ENCODE results near the gene CYREN. TPM values are rescaled to one million over a fixed set of nuclear protein-coding genes. Genes with fewer than 3 reads are reported as not detected.

Gene CYREN
- total and polyA plus RNA-seq, 2 experiments from 2014 or later: 22.7 to 70.6 TPM

DNA sequence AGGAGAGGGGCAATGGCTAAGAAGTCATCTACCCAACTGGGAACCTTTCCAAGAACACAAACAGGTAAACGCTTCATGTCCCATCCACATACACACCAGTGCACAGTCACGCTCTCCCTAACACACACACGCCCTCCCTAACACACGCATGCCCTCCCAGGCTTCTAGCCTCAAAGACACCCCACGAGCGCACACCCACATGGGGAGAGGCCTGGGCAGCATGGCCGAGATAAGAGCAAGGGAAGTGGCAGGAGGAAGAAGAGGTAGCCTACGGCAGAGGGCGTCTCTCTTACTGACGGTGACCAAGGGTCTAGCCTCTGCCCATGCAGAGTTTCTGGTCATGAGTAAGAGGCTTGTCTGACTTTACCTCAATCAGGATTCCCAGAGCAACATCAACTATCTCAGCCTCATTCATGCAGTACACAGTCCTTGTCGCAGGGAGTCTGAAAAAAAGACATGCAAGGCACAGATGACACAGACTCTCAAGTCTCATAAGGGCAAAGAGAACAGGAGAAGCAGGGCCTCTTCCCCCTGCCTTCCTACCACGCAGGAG is 3.1 kb downstream of the CYREN start (continued):
- TF ChIP-seq, protein P1, sequence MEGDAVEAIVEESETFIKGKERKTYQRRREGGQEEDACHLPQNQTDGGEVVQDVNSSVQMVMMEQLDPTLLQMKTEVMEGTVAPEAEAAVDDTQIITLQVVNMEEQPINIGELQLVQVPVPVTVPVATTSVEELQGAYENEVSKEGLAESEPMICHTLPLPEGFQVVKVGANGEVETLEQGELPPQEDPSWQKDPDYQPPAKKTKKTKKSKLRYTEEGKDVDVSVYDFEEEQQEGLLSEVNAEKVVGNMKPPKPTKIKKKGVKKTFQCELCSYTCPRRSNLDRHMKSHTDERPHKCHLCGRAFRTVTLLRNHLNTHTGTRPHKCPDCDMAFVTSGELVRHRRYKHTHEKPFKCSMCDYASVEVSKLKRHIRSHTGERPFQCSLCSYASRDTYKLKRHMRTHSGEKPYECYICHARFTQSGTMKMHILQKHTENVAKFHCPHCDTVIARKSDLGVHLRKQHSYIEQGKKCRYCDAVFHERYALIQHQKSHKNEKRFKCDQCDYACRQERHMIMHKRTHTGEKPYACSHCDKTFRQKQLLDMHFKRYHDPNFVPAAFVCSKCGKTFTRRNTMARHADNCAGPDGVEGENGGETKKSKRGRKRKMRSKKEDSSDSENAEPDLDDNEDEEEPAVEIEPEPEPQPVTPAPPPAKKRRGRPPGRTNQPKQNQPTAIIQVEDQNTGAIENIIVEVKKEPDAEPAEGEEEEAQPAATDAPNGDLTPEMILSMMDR (conservative IDR thresholded peaks at IDR 0.05; ENCODE audit: low read depth in 2 of 2): no peak
- TF ChIP-seq, protein P2, sequence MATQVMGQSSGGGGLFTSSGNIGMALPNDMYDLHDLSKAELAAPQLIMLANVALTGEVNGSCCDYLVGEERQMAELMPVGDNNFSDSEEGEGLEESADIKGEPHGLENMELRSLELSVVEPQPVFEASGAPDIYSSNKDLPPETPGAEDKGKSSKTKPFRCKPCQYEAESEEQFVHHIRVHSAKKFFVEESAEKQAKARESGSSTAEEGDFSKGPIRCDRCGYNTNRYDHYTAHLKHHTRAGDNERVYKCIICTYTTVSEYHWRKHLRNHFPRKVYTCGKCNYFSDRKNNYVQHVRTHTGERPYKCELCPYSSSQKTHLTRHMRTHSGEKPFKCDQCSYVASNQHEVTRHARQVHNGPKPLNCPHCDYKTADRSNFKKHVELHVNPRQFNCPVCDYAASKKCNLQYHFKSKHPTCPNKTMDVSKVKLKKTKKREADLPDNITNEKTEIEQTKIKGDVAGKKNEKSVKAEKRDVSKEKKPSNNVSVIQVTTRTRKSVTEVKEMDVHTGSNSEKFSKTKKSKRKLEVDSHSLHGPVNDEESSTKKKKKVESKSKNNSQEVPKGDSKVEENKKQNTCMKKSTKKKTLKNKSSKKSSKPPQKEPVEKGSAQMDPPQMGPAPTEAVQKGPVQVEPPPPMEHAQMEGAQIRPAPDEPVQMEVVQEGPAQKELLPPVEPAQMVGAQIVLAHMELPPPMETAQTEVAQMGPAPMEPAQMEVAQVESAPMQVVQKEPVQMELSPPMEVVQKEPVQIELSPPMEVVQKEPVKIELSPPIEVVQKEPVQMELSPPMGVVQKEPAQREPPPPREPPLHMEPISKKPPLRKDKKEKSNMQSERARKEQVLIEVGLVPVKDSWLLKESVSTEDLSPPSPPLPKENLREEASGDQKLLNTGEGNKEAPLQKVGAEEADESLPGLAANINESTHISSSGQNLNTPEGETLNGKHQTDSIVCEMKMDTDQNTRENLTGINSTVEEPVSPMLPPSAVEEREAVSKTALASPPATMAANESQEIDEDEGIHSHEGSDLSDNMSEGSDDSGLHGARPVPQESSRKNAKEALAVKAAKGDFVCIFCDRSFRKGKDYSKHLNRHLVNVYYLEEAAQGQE (IDR thresholded peaks at IDR 0.05; ENCODE audit: unreplicated experiment): no peak
- no peak for TF ChIP-seq POLR2AphosphoS5 (IDR thresholded peaks at IDR 0.05; ENCODE audit: low read depth)

DNA sequence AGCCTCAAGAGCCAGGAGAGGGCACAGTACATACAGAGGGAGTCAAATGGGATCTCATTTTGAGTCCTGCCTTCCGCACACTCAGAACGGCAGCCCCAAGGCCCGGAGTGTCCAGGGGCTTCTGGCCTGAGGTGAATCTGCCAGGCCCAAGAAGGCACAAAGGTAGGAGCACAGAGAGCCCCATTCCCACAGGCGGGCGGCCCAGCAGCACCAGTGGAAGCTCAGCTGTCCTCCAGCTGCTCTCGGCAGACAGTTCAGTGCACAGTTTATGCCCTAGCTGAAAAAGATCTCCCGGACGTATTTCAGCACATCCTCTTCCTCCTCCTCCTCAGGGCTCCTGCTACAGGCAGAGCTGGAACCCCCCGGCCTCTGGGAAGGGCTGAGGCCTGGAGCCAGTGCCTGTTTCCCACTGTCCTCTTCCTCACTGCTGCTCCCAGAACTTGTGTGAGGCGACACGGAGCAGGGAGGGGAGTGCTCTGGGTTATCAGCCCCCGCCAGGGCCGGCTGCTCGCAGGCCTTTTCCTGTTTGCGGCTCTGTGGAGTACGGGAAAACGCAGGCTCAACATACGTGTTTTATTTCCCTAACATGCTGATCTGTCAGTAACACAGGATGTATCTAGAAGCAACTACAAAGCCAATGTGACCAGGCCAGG is 4.0 kb downstream of the CYREN start:
- Histone ChIP-seq H3K4me2 (no peak overlapping the region), H3K27me3 (ENCODE audit: insufficient read depth) (no peaks in the 10 kb centered on the region), H4K20me1 (replicated peaks; ENCODE audit: insufficient read depth) (peaks cover 4% of the 10 kb centered on the region; the same call in 1 of the 2 replicates), H3K4me1 (ENCODE audit: insufficient read depth) (peaks cover 17% of the 10 kb centered on the region), H2AFZ (no peak overlapping the region), H3K27ac (ENCODE audit: low read depth) (no peak overlapping the region), H3F3A (replicated peaks; ENCODE audit: low read depth) (peaks cover 2% of the 10 kb centered on the region; the same call in 1 of the 2 replicates), H3K9me2 (ENCODE audit: insufficient read depth) (peaks cover 2% of the 10 kb centered on the region; the same call in 1 of the 2 replicates), H3K79me2 (replicated peaks; ENCODE audit: insufficient read depth) (peaks cover 16% of the 10 kb centered on the region), H3K36me3 (ENCODE audit: insufficient read depth) (peaks cover 17% of the 10 kb centered on the region; the same call in 1 of the 2 replicates), H3K4me3 (no peak overlapping the region)
- Mint-ChIP-seq H3K27ac (no peak overlapping the region), H3K4me3 (no peak overlapping the region), H3K36me3 (ENCODE audit: low read depth) (peaks cover 82% of the 10 kb centered on the region), H3K27me3 (ENCODE audit: insufficient read depth, low read depth, poor library complexity) (peaks cover 27% of the 10 kb centered on the region), H3K9me3 (peaks cover 23% of the 10 kb centered on the region), H3K4me1 (peaks cover 21% of the 10 kb centered on the region)
- no peak for ATAC-seq
- TF ChIP-seq ZNF331 (CRISPR knock-in tag; IDR thresholded peaks at IDR 0.05; ENCODE audit: low read depth) (no peak), EZH2phosphoT487 (IDR thresholded peaks at IDR 0.05; ENCODE audit: unreplicated experiment) (no peak), EZH2 (IDR thresholded peaks at IDR 0.05; ENCODE audit: low read depth, unreplicated experiment) (no peak), POLR2AphosphoS5 (IDR thresholded peaks at IDR 0.05; ENCODE audit: low read depth) (no peak), ZNF114 (CRISPR knock-in tag; IDR thresholded peaks at IDR 0.05) (no peak)
- TF ChIP-seq, protein P2 (IDR thresholded peaks at IDR 0.05; ENCODE audit: unreplicated experiment): no peak
- TF ChIP-seq, protein P1 (conservative IDR thresholded peaks at IDR 0.05; ENCODE audit: low read depth in 2 of 2): no peak
- DNase-seq (ENCODE audit: low spot score): no peak
